Measurements from ENCODE around the gene PPIF.

The PPIF gene

DNA sequence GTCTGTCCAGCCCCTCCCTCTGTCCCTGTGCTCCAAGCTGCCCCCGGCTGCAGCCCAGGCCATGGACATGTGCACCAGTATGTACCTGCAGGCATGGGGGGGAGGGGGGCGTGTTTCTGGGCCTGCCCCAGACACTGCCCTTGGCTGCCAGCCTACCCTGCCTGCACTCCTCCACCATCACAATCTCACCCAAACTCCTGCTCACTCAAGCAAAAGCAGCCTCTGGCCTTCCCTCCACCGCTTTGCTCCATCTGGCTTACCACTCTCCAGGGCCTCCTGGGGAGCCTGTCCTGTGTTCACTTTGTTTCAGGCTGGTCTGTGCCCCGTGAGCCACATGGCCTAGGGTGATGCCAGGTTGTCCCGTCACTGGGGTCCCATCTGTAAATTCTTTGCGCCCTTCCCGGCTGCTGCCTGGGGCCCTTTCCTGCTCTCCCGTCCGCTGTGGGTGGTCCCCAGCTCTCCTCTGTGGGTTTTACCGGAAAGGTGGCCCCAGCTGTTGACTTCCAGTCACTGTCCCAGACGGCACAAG, 33.3 kb upstream of the PPIF start:
- DNase-seq = no peak

DNA sequence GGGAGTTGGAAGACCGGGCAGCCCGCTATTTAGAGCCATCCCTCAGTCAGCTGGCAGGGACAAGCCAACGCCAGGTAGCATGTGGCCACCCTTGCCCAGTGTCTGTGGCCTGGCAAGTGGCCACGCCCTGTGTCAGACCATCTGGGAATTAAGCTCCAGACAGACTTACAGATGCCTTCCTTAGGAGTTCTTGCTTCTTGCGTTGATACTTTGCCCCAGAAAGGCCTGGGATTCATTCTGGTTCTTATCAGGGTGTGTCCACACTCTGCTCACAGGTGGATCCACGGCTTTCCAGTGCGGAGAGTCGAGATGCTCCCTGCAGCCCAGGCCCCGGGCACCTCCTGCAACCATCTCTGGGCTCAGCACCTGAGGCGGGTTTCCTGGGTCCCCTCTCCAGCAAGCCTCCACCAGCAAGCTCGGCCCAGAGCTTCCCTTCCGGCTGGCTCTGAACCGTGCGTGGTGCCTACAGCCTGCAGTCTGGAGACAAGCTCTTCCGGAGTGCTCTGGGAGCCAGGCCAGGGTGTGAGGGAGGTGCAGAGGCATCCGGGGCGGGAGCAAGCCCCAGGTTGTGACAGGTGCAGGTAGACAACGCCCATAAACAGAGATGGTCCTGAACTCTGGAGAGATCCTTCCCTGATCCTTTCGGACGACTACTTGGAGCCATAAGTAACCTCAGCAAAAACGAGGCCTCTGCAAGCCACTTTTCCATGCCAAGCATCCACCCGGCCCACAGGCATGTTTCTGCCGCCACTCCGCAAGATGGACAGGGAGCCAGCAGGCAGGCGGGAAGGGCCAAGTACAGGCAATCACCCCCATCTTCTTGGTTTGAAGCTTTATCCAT, 32.3 kb upstream of the PPIF start:
- DNase-seq = no peak

DNA sequence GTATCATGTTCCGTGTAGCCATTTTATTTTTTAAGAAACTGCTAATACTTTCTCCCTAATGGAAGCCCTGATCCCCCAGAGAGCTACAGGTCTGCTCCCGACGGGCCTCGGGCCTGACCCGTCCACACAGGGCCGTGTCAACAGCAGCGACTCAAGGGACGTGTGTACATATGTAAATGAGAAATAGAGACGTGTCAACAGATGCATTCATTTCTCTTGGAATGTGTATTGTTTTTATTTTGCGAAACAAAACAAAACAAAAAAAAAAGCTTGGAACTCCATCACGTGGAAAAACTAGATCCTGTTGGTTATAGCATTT, 31.7 kb upstream of the PPIF start:
- DNase-seq = no peak

DNA sequence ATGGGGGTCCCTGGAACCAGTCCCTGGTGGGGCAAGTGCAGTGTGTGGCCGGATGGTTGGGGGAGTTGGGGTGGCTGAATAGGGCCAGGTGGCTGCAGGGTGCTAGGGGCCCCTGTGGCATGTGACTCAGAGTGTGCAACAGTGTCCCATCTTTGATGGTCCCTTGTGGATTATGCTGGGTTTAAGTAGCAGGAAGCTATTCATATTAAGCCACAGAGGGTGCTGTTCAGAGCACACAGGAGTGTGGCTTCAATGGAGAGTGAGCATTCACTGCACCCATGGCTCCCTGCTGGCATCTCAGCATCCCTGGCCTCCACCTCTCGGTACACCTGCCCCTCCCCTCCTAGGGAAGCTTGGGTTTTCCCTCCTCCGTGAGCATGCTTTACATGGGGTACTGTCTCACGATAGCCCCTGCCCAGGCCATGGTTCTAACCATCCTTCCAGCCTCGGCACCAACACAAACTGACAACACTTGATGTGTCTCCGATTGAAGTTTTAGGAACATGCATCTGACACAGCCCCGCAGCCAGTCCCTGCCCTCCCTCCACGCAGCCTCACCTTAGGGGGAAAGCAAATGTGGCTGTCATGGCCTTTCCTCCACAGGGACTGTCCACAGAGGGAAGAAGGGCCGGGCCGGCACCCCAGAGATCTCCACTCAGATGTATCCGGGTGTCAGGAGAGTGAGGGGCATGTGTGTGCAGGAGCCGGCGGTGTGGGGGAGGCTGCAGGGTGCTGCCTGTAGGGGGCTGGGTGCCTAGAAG, 30.4 kb upstream of the PPIF start:
- no peak for DNase-seq

DNA sequence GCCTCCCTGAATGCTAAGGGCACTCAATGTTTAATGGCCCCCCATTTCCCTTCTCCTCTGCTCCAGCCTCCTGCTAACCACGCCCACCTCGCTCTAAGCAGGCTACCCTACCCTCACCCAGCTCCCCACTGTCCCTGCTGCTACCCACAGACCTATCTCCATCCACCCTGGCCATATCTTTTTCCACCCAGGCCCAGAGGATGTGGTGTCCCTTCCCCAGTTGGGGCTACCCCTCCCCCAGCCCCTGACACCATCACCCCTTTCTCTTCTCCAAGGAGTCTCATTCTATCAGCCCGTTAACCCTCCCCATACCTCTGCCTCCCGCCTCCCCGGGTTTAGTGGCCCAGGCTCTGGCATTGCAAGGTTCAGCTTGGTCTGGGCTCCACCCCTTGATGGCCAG, 28.9 kb upstream of the PPIF start:
- DNase-seq = no peak

DNA sequence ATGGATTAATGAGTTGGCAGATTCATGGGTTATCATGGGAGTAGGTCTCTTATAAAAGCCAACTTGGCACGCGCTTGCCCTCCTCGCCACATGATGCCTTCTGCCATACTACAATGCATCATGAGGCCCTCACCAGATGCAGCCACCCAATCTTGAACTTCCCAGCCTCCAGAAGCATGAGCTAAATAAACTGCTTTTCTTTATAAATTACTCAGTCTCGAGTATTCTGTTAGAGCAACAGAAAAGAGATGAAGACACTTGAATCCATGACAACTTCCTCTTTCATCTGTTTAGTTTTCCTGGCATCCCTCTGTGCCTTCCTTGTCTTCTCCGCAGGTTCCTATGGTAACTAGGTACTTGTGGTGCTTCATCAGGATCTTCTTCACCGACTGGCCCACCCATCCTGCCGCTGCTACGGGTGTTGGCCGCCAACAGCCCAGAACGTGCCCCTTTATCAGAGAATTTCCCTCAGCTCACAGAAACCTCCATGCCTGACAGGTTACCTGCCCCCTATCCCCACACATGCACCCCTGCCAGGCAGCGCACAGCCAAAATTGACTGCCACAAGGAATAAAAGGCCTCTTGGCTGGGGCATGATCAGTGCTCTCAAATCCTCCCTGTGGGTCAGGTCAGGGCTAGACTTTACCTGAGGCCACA, 28.0 kb upstream of the PPIF start:
- DNase-seq = no peak

DNA sequence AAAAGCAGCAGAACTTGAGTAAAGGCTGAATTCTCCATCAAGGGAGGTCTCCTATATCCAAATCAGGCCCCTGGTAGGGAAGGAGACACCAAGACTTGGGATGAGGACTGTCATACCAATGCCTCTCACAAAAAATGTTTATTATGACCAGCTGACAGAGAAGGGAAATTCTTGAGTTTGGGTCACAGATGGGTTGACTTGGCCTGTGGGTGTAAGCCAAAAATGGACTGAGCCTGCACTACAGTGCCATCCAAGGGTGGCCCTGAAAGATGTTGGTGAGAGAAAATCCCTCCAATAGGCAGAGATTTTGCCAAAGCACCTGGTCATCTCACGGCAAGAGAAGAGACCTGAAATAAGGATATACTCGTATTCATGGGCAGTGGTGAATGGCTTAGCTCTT, 27.0 kb upstream of the PPIF start:
- no peak for DNase-seq

DNA sequence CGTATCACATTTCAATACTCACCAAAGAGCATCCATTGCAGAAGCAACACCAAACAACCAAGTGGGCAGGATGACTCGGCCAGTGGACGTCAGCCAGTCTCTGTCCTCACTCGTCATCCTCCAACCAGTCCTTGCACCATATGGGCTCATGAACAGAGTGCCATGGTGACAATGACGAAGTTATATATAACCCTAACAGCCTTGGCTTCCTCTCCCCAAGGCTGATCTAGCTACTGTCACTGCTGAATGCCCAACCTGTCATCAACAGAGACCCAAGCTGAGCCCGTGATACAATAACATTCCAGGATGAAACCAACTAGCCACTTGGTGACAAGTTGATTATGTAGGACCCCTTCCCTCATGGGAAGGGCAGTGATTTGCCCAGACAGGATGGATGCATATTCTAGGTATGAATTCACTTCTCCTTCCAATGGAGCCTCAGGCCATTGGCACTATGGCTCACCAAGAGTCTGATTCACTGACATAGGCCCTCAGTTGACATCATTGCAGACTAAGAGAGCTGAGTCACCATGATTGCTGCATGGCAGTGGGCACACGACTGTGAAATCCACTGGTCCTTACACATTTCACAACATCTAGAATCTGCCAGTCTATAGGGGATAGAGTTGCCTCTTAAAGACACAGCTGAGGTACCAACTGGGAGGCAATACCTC, 26.3 kb upstream of the PPIF start:
- no peak for DNase-seq

DNA sequence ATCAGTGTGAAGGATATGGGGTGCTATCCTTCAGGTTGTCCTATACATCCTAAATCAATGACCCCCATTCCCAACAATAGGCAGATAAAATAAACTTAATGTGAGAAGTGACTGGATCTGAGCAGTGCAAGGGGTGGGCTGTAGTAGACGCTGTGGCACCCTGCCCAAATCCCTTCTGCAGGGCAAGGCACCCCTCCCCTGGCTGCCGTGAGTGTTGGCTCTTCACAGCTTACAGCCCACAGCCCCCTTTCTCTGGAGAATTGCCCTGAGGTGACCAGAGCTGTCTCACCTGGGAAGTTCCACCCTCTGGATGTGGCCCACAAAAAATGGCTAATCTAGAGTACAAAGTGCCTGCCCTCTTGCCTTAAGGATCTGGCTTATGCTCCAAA, 25.8 kb upstream of the PPIF start:
- no peak for DNase-seq

DNA sequence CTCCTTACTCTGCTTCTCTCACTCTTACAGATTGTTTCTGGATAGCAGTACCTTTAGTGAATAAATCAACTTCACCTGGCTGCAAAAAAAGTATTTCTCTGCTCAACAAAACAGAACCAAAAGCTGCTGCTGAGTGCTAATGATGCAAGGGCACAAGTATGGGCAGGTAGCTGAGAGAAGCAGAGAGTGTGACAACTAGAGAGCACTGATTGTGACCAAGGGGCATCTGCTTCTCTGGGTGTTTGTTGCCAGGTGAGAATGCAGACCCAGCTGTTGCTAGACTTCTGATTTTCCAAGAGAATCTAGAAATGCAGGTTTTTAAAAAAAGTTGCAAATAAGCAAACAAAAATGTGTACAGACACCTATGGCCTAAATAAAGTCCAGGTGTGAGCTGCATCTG, 25.3 kb upstream of the PPIF start:
- DNase-seq = no peak

DNA sequence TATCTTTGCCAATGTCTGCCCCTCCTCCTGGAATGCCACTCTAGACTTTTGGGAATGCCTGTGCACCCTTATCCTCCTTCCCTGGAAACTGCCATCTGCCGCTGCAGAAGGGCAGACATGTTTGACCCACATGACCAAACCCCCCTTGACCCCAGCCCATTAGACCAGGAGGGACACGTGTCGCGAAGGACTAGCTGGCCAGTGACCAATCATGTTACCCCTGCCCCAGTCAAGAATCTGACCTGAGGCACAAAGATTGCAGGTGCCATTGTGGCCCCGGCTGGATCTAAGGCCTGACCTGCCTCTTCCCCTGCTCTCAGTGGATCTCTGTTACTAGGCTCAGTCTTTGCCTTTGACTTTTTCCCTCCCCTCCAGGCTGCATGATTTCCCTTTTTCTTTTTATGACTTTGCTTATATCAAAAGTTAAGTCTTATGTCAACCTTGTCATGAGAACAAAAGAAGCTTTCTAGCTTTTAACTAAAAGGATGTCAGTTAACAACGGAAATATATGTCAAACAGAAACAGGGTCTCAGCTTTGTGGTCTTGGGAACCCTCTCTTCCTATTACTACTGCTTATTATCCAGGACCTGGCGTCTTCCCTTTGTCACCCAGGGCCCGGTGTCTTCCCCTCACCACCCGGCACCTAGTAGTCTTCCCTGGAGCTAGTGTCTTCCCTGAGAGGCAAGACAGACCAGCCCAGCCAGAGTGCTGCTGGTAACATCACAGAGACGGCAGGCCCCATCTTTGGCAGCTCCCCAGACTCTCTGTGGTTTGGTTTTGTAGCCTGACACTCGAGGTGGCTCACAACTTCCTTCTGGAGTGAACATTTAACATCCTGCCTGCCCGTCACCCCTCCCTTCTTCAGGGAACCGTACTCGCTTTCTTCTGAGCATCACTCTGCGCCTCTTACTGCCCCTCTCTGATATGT, 24.4 kb upstream of the PPIF start:
- DNase-seq = no peak

DNA sequence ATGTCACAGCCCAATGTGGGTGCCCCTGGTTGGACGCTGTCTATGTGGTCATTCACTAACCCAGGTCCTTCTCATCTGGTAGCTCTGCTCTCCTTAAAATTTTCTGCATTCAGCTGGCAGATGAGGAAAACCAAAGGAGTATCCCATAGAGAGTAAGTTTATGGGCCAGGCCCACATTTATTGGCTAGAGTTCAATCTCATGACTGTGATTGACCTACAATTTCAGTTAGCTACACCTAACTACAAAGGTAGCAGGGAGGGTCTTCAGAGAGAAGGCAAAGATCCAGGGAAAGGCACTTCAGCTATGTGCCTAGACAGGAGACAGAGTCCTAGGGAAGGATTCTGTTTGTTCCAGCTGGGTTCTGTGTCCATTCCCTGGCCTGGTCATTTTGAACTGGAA, 23.7 kb upstream of the PPIF start:
- DNase-seq = no peak

DNA sequence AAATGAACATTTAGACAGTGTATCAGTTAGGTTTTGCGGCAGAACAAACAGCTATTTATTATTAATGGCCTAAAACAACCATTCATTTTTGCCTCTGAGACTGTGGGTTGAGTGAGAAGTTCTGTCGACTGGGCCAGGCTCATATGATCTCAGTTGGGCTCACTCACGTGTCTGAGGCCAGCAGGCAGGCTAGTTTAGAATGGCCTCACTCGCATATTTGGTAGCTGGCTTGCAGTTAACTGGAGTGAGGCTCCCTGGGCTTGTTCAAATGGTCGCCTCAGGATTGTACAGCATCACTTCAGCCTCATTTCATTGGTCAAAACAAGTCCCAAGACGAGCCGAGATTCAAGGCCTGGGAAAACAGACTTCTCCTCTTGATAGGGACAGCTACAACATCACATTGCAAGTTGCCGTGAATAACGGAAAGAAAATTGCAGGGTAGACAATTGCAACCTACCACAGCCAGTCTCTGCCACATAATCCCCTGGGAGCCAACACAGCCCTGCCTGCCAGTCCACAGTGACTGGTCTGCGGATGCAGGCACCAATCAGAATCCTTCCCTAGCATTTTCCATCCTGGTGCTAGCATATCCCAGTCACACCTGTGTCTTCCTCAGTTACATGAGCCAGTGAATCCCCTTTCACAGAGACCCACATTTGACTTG, 23.1 kb upstream of the PPIF start:
- no peak for DNase-seq

DNA sequence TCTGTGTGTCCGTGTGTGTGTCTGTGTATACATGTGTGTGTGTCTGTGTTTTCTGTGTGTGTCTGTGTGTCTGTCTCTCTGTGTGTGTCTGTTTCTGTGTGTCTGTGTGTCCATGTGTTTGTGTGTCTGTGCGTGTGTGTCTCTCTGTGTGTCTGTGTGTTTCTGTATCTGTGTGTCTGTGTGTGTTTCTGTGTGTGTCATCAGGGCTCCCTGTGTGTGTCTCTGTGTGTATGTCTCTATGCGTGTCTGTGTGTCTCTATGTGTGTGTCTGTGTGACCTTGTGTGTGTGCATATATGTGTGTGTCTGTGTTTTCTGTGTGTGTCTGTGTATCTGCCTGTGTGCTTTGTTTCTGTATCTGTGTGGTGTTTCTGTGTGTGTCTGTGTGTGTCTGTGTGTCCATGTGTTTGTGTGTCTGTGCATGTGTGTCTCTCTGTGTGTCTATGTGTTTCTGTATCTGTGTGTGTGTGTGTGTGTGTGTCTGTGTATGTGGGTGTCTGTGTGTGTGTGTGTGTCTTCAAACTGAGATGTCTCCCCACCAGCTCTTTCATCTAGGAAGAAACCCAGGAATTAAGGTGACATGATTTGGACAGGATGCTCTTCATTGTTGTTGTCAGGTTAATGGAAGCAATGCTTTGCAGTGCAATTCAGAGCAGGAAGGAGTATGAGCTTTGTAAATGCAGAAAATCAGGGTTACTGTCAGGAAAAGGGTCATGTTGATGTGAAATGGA, 20.7 kb upstream of the PPIF start:
- no peak for DNase-seq

DNA sequence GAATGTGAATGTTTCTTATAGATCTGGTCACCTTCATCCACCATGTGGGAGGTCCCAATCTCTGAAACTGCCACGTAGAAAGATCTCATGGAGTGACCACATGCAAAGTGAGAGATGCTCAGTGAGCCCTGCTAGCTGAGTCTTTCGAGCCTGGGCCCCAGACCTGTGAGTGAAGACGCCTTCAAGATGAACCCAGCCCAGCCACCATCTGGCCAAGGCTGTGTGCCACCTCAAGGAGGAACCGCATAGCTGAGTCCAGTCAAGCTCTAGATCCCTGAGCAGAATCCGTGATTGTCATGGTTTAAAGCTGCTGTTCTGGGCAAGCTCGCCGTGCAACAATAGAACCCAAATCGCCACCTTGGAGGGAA, 20.2 kb upstream of the PPIF start:
- DNase-seq = no peak

DNA sequence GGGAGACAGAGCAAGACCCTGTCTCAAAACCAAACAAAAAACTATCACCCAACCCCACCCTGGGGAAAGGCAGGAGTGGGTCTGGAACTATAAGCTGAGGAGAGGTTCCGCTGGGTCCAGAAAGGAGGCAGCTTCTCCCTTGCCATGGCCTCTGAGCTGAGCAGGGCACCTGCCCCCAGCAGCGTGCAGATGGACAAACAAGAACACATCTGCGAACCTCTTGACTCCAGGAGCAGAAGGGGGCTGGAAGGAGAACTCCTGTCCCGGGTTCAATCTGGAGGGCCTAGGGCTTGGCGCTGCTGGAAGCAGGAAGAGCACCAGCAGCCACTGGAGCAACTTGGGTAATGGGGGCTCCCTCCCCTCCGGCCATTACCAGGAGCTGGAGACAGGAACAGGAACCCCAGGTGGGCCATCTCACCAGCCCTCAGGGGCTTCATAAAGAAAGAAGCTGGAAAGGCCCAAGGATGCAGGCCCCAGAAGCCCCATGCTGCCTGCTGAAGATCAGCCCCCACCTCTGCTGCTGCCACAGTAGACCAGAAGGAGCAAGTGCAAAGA, 19.0 kb upstream of the PPIF start:
- DNase-seq = no peak

DNA sequence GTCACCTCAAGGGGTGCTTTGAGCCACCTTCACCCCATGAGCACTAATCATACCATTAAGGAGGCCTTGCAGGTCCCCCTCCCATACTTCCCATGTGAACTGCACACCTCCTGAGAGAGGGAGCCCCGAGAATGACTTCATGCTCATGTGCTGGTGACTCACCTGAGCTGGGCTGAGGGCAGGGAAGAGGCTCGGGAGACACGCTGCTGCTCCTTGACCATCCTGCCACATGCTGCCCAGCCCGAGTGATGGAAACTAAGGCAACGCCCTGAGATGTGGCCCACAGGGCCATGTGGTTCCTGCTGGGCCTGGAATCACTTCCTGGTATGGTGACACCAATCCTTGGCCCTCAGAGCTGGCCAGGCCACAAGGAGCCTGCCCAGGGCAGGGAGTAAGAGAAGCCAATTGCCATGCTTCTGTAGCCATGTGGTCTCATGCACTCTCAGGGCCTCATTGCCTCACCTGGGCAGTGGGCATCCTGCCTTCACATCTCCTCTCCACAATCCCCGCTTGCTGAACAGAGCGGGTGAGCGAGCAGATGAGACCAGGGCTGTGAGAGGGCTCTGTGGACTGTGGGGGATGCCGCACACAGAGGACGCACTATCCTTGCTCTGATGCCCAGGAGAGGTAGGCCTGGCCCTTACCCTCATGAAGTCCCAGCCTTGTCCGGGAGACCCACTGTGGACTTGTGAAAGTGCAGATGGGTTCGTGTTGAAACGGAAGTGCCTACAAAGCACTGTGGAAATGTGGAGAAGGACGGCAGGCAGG, 18.3 kb upstream of the PPIF start:
- DNase-seq = no peak

DNA sequence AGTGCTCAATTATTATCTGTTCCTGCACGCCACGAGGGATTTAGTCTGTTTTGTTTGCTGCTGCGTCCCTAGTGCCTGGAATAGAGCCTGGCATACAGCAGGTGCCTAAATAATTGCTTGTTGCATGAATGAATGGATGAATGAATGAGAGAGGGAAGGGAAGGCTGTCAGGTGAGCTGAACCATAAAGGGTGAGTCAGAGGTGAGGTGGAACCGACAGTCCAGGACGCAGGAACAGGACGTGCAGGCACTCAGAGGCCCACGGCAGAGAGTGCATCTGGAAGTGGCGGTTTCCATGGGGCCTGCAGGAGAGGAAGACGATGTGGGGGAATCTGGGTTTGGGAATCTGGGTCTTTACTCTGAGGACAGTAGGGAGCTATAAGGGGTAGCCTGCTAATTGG, 17.7 kb upstream of the PPIF start:
- no peak for DNase-seq

DNA sequence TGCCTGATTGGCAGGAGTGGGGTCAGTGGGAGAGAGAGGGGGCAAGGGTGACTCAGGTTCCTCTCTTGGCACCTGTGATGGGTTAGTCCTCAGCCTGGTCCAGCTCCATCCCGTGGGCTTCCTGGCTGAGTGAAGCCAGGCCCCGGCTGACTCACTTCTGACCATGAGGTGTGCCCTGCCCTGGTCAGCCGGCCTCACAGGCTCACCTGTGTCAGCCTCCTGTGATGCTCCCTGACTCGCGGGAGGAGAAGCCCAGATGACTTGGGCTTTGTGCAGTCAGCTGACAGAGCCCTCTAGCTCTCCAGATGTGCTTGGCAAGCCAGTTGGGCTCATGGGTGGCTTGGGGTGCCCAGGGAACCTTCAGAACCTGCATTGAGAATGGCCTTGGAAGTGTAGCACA, 16.0 kb upstream of the PPIF start:
- no peak for DNase-seq

DNA sequence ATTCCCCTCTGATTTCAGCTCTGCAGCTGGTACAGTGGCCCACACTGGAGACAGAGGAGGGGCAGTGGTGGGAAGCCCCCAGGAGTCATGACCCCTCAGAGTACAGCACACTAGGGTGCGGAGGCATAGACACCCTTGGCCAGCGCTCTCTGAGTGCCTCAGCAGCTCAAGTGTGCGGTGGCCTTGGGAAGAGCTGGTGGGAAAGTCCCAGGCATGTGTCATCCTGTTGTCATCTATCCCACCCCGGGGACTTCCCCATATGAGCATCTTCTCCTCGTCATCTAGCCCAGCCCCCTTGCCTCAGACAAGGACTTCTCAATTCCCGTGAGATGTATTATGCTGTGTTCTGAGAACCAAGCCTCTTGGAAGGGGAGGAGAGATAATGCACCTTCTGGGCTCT, 15.6 kb upstream of the PPIF start:
- no peak for DNase-seq
